Calu3 (cell line): ENCODE results near the gene MBD1. TPM values are rescaled to one million over a fixed set of nuclear protein-coding genes. Genes with fewer than 3 reads are reported as not detected.
A peak's percentile ranks its signal among the peaks of the same experiment; 100 is the strongest.
"Not testable (repeated sequence)": the region's sequence is repeated elsewhere in the genome, so short reads cannot be mapped to it uniquely, and the experiment has no call there.

Experiments
- BruUV-seq: library from RNA; stranded (reverse); fragments of 400-500 nt; replicated peaks from 2 replicates; lab custom pipeline; 2021; lab: Mats Ljungman, UMichigan
- CTCF ChIA-PET: fragments of 300-600 bp; sonication (Branson Sonifier 250); formaldehyde crosslinking; loops from one replicate; lab custom pipeline; 2022; ENCODE audit warnings: antibody characterized with exemption; lab: Charles Lee
- DNase-seq: peaks from one replicate; pipeline ENCODE4 v3.0.0; 2022
- H3K27ac Mint-ChIP-seq: one replicate; pipeline ENCODE4 v1.8.0; 2022; ENCODE audit warnings: mixed read lengths; ENCODE audit not compliant: unreplicated experiment
- H3K27me3 Mint-ChIP-seq: one replicate; pipeline ENCODE4 v1.8.0; 2022; ENCODE audit warnings: mixed read lengths; ENCODE audit not compliant: unreplicated experiment
- H3K36me3 Mint-ChIP-seq: one replicate; pipeline ENCODE4 v1.8.0; 2022; ENCODE audit warnings: mild to moderate bottlenecking, moderate library complexity, mixed read lengths; ENCODE audit not compliant: insufficient read depth, unreplicated experiment
- H3K4me1 Mint-ChIP-seq: one replicate; pipeline ENCODE4 v1.8.0; 2022; ENCODE audit warnings: mild to moderate bottlenecking, low read depth, mixed read lengths; ENCODE audit not compliant: unreplicated experiment
- H3K4me3 Mint-ChIP-seq: one replicate; pipeline ENCODE4 v1.8.0; 2022; ENCODE audit warnings: mild to moderate bottlenecking, low read depth, moderate library complexity, mixed read lengths; ENCODE audit not compliant: unreplicated experiment
- H3K9me3 Mint-ChIP-seq: one replicate; pipeline ENCODE4 v1.8.0; 2022; ENCODE audit warnings: low read depth, mixed read lengths; ENCODE audit not compliant: unreplicated experiment
- intact Hi-C: fragments of 100-400 bp; cut with micrococcal nuclease; formaldehyde crosslinking; loops from one replicate; pipeline ENCODE4 v1.10.0; 2022; ENCODE audit not compliant: unreplicated experiment
- total RNA-seq: library from RNA; stranded (reverse); gene quantifications from 2 replicates; pipeline ENCODE4 v1.2.3, GENCODE V29; 2022
- TF ChIP-seq, protein P1 (sequence below): fragments of 200-600 bp; IDR thresholded peaks from one replicate; pipeline ENCODE4 v1.8.0; 2022; ENCODE audit warnings: antibody characterized with exemption; ENCODE audit not compliant: unreplicated experiment

MBD1 gene
- total RNA-seq, 1 experiment from 2014 or later, result 70.5 TPM

GRCh38 chr18:50231621-50232020, 49.7 kb downstream of the MBD1 start:
- Mint-ChIP-seq H3K27me3 (no peaks in the 10 kb centered on the region), H3K4me1 (no peaks in the 10 kb centered on the region), H3K27ac (no peak overlapping the region), H3K4me3 (no peak overlapping the region), H3K36me3 (no peaks in the 10 kb centered on the region), H3K9me3 (peaks cover 5% of the 10 kb centered on the region)
- DNase-seq, result no peak
- CTCF ChIA-PET, result no interaction called here
- TF ChIP-seq, protein P1, sequence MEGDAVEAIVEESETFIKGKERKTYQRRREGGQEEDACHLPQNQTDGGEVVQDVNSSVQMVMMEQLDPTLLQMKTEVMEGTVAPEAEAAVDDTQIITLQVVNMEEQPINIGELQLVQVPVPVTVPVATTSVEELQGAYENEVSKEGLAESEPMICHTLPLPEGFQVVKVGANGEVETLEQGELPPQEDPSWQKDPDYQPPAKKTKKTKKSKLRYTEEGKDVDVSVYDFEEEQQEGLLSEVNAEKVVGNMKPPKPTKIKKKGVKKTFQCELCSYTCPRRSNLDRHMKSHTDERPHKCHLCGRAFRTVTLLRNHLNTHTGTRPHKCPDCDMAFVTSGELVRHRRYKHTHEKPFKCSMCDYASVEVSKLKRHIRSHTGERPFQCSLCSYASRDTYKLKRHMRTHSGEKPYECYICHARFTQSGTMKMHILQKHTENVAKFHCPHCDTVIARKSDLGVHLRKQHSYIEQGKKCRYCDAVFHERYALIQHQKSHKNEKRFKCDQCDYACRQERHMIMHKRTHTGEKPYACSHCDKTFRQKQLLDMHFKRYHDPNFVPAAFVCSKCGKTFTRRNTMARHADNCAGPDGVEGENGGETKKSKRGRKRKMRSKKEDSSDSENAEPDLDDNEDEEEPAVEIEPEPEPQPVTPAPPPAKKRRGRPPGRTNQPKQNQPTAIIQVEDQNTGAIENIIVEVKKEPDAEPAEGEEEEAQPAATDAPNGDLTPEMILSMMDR, result no peak
- BruUV-seq, result no TSS peak
- intact Hi-C loops, result no loop called here

DNA sequence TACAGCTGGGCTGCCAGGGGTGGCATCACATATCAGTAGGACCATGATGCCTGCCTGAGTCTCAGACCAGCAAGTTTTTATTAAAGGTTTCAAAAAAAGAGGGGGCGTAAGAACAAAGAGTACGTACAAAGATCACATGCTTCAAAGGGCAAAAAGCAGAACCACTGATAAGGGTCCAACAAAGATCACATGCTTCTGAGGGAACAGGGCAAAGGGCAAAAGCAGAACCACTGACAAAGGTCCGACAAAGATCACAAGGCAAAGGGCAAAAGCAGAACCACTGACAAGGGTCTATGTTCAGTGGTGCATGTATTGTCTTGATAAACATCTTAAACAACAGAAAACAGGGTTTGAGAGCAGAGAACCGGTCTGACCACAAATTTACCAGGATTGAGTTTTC, 61.1 kb downstream of the MBD1 start:
- H3K9me3 Mint-ChIP-seq, CTCF ChIA-PET, intact Hi-C loops, DNase-seq, H3K36me3 Mint-ChIP-seq, BruUV-seq, H3K4me3 Mint-ChIP-seq: not testable (repeated sequence)
- Mint-ChIP-seq H3K4me1 (peaks cover 43% of the 10 kb centered on the region), H3K27ac (peak overlapping the region; percentile 24), H3K27me3 (peaks cover 29% of the 10 kb centered on the region)

Other genes with a start within 250 kb of the MBD1 start
- 56.7 and 59.1 TPM in 2 replicates for gene MYO5B, start 86.4 kb downstream of the MBD1 start, total RNA-seq
- gene CFAP53, start 15.0 kb downstream of the MBD1 start, total RNA-seq, result 0.94 and 0.98 TPM in 2 replicates
- 75.1 and 95.2 TPM in 2 replicates for gene CXXC1, start 6.2 kb upstream of the MBD1 start, total RNA-seq
- gene SKA1, start 93.5 kb upstream of the MBD1 start, total RNA-seq, result 20.3 and 22.5 TPM in 2 replicates